ENCODE results near the gene SBF2. TPM values are rescaled to one million over a fixed set of nuclear protein-coding genes. Genes with fewer than 3 reads are reported as not detected.
"Not testable (repeated sequence)": the region's sequence is repeated elsewhere in the genome, so short reads cannot be mapped to it uniquely, and the experiment has no call there.

The SBF2 gene
- total and polyA plus RNA-seq, 2 of the 13 experiments (the other 11 are each of a cell fraction or from before 2014, with no cell fraction given), result 24.0 to 45.8 TPM

DNA sequence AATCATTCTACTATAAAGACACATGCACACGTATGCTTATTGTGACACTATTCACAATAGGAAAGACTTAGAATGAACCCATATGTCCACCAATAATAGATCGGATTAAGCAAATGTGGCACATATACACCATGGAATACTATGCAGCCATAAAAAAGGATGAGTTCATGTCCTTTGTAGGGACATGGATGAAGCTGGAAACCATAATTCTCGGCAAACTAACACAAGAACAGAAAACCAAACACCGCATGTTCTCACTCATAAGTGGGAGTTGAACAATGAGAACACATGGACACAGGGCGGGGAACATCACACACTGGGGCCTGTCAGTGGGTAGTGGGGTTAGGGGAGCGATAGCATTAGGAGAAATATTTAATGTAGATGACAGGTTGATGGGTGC lies 258.1 kb downstream of the SBF2 start:
- H3K4me3 ChIP-seq (replicated peaks in 1 of 3; ENCODE audit: insufficient read depth in 1 of 3, low read depth in 2 of 3, low read length in 3 of 3); ATAC-seq; intact Hi-C loops (cut with micrococcal nuclease; ENCODE audit: unreplicated experiment); POLR2A ChIA-PET; H3K9ac ChIP-seq (ENCODE audit: insufficient read depth, low read depth, low read length); BruUV-seq (replicated peaks); H3K27ac ChIP-seq (ENCODE audit: extremely low read length, insufficient read depth, low read length); H3K36me3 ChIP-seq (replicated peaks in 1 of 2; ENCODE audit: control insufficient read depth in 1 of 2, insufficient read depth in 2 of 2, low read length in 2 of 2); in situ Hi-C loops (cut with HindIII; ENCODE audit: extremely low pct_ligation_motif_present, low pct_unique_long_range_greater_than_20kb); H3K9me3 ChIP-seq (ENCODE audit: low read length); H4K20me1 ChIP-seq (ENCODE audit: insufficient read depth, low read length); H3K4me1 ChIP-seq (ENCODE audit: insufficient read depth, low read length); DNase-seq (ENCODE audit: low spot score); H3K27me3 ChIP-seq (ENCODE audit: control insufficient read depth in 1 of 2, insufficient read depth in 2 of 2, low read length in 2 of 2); H2AFZ ChIP-seq (ENCODE audit: low read length); H3K4me2 ChIP-seq (ENCODE audit: low read depth, low read length); FAIRE-seq; CTCF ChIA-PET (ENCODE audit: low intra/inter-chr PET ratio, low total read pairs); H3K79me2 ChIP-seq (ENCODE audit: insufficient read depth, low read length): not testable (repeated sequence)
- WGBS (ENCODE audit: low lambda C conversion rate), result 98% methylated on average over 6 of the region's 6 CpGs

GRCh38 chr11:10032935-10033334 lies 261.1 kb downstream of the SBF2 start:
- ATAC-seq (no peak), FAIRE-seq (no peak), DNase-seq (ENCODE audit: low spot score) (no peak)
- no peaks in the 10 kb centered on the region for H3K79me2 ChIP-seq (ENCODE audit: insufficient read depth, low read length)
- no peak overlapping the region for H3K27ac ChIP-seq (ENCODE audit: extremely low read length, insufficient read depth, low read length)
- intact Hi-C loops (cut with micrococcal nuclease; ENCODE audit: unreplicated experiment), result no loop called here
- no peaks in the 10 kb centered on the region; a peak in 1 of 5 replicates for H3K36me3 ChIP-seq (replicated peaks in 1 of 2; ENCODE audit: control insufficient read depth in 1 of 2, insufficient read depth in 2 of 2, low read length in 2 of 2)
- ChIA-PET CTCF (ENCODE audit: low intra/inter-chr PET ratio, low total read pairs) (no interaction called here), POLR2A (no interaction called here)
- no peaks in the 10 kb centered on the region for H3K9me3 ChIP-seq (ENCODE audit: low read length)
- H3K4me3 ChIP-seq (replicated peaks in 1 of 3; ENCODE audit: insufficient read depth in 1 of 3, low read depth in 2 of 3, low read length in 3 of 3), result no peak overlapping the region
- no peaks in the 10 kb centered on the region for H4K20me1 ChIP-seq (ENCODE audit: insufficient read depth, low read length)
- no peak overlapping the region for H2AFZ ChIP-seq (ENCODE audit: low read length)
- no TSS peak for BruUV-seq (replicated peaks)
- in situ Hi-C loops (cut with HindIII; ENCODE audit: extremely low pct_ligation_motif_present, low pct_unique_long_range_greater_than_20kb), result no loop called here
- H3K9ac ChIP-seq (ENCODE audit: insufficient read depth, low read depth, low read length), result no peak overlapping the region
- H3K4me2 ChIP-seq (ENCODE audit: low read depth, low read length), result no peak overlapping the region
- no peaks in the 10 kb centered on the region for H3K27me3 ChIP-seq (ENCODE audit: control insufficient read depth in 1 of 2, insufficient read depth in 2 of 2, low read length in 2 of 2)
- H3K4me1 ChIP-seq (ENCODE audit: insufficient read depth, low read length), result no peaks in the 10 kb centered on the region
- no peak for TF ChIP-seq THAP9 (CRISPR knock-in tag; IDR thresholded peaks at IDR 0.05; ENCODE audit: borderline replicate concordance)
